T1000 (cell line): ENCODE results near the gene TPPP.
"Not testable (repeated sequence)": the region's sequence is repeated elsewhere in the genome, so short reads cannot be mapped to it uniquely, and the experiment has no call there.

Experiments
- DNase-seq: peaks from one replicate; lab custom pipeline; 2025; ENCODE audit warnings: mixed read lengths; lab: John Stamatoyannopoulos, UW

Gene TPPP

DNA sequence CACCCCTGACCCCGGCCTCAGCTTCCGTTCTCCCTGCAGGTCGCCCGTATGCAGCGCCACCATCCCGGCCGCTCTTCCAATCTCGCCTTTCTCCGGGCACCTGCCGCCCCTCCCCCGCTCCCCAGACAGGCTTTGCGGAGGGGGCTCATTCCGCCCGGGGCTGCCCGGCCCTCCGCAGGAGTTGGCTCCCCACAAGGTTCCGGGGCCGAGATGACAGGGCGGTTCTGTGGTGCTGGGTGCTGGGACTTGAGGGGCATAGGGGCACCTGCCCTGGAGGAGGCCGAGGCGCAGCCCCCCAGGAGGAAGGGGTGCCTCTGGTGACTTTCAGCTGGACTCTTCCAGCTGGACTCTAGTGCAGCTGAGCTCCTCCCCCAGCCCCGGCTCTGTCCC lies 885 bp upstream of the TPPP start:
- DNase-seq = not testable (repeated sequence)

DNA sequence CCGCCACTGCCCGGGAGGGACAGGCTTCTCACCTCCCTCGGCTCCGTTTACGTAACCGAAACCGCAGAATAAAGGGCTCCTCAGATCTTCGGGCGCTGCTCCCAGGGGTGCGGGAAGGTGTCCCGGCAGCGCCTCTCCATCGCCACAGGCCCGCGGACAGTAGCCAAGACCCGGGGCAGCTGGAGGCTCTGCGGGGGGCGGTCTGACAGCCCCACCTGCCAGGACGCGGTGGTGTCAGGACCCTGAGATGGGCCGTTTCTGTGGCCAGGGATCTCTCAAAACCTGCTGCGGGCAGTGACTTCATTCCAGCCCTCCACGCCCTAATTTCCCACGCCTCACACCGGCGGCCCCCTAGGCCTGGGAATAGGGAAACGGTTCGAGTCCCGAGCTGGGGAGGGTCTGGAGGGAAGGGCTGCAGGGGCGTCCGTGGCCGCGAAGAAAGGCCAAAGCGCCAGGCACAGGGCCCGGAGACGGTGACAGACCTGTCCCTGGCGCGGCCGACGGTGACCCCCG lies 567 bp downstream of the TPPP start:
- DNase-seq = not testable (repeated sequence)

DNA sequence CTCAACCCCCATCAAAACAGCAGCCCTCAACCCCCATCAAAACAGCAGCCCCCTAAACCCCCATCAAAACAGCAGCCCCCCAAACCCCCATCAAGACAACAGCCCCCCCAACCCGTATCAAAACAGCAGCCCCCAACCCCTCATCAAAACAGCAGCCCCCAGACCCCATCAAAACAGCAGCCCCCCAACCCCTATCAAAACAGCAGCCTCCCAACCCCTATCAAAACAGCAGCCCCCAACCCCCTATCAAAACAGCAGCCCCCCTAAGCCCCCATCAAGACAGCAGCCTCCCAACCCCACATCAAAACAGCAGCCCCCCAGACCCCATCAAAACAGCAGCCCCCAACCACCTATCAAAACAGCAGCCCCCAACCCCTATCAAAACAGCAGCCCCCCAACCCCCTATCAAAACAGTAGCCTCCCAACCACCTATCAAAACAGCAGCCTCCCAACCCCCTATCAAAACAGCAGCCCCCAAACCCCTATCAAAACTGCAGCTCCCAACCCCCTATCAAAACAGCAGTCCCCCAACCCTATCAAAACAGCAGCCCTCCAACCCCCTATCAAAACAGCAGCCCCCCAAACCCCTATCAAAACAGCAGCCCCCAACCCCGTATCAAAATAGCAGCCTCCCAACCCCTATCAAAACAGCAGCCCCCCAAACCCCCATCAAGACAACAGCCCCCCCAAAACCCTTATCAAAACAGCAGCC lies 1.2 kb downstream of the TPPP start:
- DNase-seq = no peak

DNA sequence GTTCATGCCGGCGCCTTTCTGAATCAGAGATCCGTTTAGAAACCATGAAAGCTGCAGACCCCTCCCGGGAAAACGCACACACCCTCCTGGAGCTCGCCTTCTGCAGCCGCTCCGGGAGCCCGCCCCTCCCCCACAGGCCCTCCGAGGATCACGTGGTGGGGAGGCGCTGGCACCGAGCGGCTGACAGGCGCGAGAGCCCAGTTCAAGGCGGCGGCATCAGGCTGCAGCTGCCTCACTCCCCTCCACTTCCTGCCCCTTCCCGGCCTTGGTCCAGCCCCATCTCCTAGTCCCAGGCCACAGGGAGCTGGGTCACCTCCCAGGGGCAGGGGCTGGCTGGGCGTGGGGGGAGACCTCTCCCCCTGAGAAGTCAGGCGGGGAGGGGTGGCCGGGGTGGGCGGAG lies 2.1 kb downstream of the TPPP start:
- not testable (repeated sequence) for DNase-seq

DNA sequence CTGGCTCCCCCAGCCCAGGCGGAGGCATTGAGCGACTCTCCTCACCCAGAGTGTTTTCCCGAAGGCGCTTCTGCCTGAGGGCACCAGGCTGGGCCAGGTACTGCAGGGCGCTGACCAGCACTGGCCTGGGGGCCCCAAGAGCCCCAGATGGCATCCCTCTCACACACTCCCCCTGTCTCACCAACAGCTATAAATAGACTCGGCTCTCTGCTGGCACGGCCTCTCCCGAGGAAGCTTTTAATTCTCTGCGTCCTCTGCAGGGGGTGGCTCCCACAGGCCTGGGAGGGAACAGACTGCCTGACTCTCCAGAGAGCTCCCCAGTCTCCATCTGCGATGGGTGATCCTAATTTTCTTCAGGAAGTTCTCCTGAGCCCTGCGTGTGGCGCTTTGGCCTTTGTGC lies 2.9 kb downstream of the TPPP start:
- DNase-seq = not testable (repeated sequence)

DNA sequence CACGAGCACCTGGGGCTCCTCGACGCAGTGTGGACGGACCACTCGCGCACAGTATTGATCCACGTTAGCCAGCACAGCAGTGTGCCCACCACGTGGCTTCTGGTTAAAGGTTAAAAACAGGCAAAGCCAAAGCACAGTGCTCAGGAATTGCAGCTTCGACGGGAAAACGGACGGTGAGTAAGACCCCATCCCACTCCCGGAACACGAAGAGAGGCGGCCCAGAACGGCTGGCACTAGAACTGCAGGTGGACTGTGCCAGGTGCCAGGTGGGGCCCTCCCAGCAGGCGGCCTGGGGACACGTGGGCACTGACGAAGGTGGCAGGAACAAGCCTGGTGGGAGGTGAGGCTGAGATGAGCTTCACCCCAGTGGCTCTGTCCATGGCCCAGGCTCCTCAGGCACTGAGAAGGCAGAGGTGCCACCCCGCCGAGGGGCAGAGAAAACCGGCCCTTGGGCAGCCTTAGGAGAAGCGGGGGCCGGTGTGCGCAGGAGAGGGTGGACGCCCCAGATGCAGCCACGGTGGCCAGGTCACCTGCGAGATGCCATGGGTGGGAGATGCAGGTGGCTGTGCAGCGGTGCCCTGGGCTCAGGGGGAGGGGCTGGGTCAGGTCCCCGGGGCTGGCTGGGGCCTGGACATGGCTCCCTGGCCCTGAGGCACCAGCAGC lies 4.7 kb downstream of the TPPP start:
- DNase-seq = not testable (repeated sequence)

DNA sequence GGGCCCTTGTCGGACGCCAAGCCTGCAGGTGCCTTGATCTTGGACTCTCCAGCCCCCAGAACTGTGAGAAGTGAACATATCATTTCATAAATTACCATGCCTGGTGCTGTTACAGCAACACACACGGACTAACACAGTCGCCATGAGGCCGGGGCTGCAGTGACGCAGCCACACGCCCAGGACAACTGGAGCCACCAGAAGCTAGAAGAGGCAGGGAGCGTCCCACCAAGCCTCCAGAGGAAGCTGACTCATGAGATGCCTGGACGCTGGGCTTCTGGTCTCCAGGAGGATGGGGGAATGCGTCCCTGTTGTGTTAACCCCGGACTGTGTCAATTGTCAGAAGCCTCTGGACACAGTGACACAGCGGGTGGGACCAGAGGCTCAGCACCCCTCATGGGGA lies 6.2 kb downstream of the TPPP start:
- not testable (repeated sequence) for DNase-seq

DNA sequence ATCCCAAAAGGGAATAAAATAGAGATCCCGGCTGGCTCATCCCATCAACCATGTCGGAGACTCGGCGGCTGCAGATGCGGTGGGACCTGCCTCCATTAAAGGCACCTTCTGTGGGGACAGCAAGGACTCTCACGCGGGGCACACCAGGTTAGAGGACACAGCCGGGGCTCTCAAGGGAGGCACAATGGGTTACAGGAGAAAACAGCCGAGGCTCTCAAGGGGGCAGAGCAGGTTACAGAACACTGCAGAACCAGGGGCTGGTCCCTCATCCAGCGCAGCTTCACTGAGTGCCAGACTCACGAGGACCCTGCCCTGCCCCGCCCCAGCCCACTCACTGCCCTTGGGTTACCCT lies 7.0 kb downstream of the TPPP start:
- not testable (repeated sequence) for DNase-seq

DNA sequence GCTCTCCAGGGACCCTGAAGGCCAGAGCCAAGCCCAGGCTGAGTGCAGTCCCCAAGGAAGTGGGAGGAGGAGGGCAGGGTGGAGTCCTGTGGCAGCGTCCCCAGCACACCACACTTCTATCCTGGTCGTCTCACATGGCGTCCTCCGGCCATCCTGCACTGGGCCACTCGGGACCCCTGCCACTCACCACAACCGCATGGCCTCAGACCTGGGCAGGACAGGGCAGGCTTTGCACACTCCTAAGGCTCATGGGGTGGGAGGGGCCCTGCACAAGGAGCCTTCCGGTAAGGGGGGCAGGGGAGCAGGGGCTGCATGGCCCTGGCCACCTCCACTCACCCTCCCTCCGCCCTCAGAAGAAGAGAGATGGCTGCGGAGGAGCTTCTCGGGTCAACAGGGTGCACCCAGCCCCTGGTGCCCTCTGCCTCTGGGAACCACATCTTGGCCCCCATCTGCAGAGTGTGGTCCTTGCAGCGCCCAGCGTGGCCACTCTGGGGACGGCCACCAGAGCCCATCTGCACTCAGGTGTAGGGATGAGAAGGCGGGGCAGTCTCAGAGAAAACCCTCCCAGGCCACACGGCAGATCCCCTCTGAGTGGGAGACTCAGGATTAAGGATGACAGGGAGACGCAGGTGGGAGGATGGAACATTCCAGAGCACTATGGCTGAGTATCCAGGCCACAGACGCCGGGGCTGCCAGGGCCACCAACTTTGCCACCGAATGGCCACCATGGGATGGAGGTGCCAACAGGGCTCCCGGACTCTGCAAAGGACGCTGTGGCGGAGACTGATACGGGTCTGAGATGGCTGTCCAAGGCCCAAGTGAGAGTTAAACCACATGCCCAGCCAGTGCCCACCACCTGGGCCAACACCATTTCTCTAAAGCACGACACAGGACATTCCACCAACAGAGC lies 7.6 kb downstream of the TPPP start:
- DNase-seq = no peak

DNA sequence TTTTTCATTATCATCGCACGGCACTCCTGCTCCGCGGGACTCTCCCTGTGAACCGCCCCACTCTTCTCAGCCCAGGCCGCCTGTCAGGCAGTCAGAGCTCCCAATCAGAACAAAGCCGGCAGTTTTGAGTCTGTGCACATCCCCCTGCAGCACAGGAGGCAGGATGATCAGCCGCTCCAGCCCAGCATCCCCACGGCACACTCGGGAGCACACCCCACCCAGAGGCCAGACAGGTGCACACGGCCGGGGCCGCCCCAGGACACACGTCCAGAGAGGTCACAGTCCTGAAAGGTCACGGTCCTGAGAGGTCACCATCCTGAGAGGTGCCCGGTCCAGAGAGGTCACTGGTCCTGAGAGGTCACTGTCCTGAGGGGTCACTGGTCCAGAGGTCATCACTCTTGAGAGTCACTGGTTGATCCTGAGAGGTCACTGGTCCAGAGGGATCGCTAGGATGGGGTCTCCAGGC lies 8.4 kb downstream of the TPPP start:
- no peak for DNase-seq

DNA sequence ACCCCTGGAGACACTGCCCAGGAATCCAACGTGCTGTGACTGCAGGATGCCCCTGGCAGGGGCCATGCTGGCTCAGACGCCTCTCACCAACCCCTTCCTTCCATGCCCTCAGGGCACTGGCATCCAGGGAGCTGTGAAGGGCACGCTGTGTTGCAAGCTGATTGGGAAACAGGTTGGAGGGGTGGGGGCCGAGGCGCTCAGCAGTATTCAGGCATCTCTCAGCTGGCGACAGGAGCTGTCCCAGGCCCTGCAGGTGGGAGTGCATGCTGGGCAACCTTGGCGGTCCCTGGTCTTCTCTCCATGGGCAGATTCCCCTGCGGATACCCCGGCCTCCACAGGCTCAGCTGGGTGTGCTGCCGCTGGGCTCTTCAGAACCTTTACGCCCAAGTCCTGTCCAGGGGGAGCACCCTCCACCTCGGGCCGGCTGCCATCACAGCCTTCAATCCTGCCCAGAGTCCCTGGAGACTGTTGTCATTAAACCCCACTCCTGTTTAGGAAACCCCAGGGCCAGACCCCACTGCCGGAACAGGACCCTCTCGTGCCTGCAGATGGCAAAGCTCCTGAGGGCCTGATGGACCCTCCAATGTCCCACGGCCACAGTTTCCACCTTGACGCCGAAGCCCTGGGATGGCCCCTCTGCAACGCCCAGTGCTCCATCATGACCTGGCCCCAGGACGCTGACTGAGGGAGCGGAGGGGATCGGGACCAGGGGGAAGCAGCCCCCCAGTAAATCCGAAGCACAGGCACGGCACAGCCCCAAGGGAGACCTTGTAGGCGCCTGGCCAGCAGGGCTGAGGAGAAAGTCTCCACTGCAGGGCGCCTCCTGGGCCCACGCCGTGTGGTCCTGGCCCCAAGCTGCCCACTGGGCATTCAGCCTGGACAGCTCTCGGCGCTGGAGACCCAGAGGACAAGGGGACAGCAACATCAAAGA lies 9.3 kb downstream of the TPPP start:
- DNase-seq = no peak

DNA sequence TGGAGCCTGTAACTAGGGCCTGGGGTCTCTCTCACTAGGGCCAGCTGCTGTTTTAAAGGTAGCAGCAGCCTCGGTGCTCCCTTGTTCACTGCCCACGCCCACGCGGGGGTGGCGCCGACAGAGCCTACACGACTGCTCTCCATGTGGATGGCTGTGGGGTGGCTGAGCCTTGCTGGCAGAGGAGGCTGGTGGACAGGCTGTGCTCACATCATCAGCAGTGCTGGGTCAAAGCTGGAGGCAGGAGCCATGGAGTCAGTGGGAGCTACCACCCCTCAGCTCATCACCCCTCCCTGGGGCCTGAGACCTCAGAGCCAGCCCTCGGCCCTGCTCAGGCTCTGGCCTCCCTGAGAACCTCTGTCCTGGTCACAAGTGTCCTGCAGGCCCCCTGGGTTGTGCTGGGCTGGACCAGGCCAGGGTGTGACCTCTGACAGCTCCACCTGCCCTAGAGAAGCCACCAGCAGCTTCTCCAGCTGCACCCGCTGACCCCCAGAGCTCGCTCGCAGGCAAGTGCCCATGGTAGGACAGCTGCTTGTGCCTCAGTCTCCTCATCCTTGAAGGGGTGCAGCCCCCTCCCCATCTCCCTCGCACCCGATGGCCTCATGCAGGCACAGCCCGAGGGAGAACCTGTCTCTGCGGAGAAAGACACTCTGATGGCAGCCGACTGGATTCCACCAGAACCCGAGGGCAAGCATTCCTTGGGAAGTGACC lies 10.3 kb downstream of the TPPP start:
- not testable (repeated sequence) for DNase-seq

DNA sequence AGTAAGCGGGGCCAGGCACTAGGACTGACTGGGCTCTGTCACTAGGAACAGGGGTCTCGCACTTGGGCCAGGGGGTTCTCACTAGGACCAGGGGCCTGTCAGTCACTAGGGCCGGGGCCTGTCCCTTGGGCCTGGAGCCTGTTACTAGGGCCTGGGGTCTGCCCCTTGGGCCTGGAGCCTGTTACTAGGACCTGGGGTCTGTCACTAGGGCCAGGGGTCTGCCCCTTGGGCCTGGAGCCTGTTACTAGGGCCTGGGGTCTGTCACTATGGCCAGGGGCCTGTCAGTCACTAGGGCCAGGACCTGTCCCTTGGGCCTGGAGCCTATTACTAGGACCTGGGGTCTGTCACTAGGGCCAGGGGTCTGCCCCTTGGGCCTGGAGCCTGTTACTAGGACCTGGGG lies 10.9 kb downstream of the TPPP start:
- DNase-seq = not testable (repeated sequence)

DNA sequence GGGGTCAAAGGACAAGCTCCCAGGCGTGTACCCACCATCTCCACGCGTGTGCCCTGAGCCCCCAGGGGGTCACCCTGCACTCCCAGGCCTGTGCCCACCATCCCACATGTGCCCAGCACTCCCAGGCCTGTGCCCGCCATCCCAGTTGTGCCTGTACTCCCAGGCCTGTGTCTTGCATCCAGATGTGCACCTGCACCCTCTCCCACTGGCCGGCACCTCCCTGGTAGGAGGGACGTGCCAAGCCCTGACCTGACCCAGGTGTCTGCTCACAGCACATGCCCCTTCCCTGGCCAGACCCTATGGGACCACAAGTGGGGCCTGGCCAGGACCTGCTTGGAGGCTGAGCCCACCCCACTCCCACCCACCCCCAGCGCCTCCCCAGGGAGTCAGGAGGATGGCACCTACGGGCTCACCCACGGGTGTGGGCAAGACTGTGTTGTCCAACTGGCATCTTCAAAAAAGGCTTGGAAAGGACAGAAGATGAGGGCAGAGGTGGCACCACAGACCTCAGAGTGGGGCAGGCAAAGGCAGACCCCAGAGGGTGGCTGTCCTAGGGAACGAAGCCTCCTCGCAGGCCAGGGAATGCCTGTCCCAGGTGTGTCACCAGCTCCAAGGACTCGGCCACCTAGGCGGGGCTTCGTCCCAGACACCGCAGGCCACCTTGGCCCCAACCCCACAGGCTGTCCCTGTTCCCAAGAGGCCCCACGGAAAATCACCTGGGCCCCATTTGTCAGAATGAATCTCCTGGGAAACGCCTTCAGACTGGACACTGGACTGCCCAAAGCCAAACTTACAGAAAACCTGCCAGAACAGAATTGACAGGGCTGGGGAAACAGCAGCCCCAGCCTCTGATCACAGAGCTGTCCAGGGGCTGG lies 11.6 kb downstream of the TPPP start:
- not testable (repeated sequence) for DNase-seq

DNA sequence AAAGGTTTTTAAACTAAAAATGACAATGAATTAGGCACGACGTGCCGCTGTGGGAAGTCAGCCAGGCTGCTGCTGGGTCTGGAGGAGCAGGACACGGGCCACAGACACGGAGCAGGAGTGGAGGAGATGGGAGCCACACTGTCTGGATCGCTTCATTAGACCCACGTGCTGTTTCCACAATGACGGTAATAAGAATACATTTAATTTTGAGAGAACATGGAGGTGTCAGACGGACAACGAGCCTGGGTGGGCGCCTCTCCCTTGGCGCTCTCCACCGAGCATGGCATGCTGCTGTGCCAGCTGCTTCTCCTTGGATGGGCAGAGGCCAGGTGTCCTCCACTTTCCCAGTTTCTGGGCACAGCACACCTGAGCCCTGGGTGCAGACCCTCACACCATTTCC lies 12.3 kb downstream of the TPPP start:
- not testable (repeated sequence) for DNase-seq

DNA sequence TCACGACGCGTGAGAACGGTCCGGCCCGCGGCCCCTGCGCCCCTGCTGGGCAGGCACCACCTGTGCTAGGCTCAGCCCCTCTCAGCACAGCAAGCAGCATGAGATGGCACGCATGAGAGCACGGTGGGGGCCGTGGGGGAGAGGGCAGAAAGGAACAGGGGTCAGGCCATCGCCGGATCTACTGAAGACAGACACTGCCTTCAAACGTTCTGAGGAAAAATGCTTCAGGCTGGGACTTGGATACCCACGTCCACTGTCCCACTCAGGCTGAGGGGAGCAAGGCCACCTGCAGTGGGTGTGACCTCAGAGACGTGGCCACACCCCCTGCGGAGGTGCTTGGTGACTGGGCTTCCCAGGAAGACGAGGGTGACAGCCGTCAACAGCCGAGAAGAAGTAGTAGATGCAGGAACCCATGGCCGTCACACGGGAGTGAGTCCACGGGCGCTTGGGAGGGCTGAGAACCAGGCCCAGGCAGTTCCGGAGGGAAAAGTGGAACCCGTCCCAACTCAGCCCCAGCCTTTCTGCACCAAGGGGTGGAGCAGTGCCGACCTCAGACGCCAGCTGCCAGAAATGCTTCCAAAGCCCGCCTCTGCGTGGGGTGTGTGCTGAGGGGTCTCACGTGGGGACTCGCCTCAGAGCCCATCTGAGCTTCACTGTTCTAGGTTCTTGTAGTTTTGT lies 12.9 kb downstream of the TPPP start:
- not testable (repeated sequence) for DNase-seq

DNA sequence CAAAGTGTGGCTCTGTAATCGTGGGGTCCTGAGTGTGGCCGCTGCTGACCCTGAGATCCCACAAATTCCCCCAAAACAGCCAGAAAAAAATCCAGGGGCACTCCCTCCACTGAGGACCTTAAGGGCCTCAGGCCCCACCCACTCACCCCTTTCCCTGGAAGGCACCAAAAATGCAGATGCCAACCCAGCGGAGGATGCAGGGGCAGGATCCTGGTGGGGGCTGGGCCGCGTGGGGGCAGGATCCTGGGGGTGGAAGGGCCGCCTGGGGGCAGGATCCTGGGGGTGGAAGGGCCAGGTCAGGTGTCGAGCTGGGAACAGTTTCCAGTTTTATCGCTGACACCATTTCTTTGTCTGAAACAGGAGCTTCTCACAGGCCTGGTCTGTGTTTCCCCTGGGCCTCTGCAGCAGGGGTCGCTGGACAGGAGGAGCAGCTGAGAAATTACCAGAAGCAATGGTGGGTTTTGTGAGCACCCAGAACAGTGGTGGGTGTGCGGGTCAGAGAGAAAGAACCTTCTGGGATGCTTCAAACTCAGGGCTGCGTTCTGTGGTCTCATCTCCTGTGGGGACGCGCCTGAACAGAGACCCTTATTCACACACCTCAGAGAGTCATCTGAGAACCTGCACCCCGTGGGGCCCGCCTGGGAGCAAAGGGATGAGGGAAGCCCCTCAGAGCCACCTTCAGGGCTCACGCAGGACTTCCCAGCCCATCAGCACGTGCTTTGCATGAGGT lies 13.8 kb downstream of the TPPP start:
- not testable (repeated sequence) for DNase-seq

DNA sequence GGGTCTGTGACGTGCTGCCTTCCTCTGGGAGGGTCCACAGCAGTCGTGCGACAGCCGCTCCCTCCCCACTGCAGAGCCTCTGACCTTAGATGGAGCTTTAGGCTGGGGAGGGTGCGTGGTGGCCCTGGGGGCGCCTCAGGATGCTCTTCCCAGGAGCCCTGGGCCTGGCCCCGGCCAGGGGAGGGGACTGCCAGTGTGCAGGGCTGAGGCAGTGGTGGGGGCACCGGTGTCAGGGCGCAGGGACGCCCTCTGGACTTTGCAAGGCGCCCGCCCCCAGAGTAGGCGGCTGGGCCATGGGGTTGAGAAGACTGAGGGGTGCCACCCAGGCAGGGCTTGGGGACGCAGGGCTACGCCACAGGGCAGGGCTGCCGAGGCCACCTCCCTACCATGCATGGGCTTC lies 14.6 kb downstream of the TPPP start:
- not testable (repeated sequence) for DNase-seq
